GM12801 (cell line): ENCODE measurements around the gene PCDHA9.

Experiments used
- CTCF ChIP-seq: IDR thresholded peaks from one replicate; pipeline ENCODE4 v1.5.1; 2011; ENCODE audit warnings: control low read depth; ENCODE audit not compliant: insufficient read length; ENCODE audit errors: extremely low read depth

Gene PCDHA9

DNA sequence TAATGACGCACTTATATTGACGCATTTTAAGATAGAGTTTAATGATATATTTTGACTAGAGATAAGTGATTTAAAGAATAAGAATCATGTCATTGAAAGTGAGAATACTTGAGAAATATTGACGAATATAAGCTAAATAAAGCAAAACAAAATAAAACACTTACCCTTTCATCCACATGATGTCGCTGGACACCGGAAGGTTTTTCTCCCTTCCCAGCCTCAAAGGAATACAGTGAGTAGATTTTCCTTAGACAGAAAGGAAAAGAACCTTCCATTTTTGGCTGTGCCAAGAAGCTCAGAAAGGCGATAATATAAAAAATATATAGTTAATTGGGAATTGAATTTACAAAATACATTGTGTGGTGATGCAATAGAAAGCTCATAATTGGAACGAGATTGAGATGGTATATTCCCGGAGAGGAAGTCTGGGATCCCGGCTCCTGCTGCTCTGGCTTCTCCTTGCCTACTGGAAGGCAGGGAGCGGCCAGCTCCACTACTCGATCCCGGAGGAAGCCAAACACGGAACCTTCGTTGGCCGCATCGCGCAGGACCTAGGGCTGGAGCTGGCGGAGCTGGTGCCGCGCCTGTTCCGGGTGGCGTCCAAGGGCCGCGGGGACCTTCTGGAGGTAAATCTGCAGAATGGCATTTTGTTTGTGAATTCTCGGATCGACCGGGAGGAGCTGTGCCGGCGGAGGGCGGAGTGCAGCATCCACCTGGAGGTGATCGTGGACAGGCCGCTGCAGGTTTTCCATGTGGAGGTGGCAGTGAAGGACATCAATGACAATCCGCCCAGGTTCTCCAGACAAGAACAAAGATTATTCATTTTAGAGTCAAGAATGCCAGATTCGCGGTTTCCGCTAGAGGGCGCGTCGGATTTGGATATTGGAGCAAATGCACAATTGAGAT is 26.6 kb upstream of the PCDHA9 start, which contains the start of gene PCDHA5:
PCDHA5 (plus strand) TSS at position 239 of the 906 bp plus-strand sequence.
- no peak for TF ChIP-seq CTCF

GRCh38 chr5:140822281-140822629 is 25.9 kb upstream of the PCDHA9 start:
- TF ChIP-seq CTCF = no peak

DNA sequence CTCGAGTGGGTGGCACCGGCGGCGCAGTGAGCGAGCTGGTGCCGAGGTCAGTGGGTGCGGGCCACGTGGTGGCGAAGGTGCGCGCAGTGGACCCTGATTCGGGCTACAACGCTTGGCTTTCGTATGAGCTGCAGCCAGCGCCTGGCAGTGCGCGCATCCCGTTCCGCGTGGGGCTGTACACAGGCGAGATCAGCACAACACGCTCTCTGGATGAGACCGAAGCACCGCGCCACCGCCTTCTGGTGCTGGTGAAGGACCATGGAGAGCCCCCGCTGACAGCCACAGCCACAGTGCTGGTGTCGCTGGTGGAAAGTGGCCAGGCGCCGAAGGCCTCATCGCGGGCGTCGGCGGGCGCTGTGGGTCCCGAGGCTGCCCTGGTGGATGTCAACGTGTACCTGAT is 24.7 kb upstream of the PCDHA9 start:
- TF ChIP-seq CTCF = no peak

DNA sequence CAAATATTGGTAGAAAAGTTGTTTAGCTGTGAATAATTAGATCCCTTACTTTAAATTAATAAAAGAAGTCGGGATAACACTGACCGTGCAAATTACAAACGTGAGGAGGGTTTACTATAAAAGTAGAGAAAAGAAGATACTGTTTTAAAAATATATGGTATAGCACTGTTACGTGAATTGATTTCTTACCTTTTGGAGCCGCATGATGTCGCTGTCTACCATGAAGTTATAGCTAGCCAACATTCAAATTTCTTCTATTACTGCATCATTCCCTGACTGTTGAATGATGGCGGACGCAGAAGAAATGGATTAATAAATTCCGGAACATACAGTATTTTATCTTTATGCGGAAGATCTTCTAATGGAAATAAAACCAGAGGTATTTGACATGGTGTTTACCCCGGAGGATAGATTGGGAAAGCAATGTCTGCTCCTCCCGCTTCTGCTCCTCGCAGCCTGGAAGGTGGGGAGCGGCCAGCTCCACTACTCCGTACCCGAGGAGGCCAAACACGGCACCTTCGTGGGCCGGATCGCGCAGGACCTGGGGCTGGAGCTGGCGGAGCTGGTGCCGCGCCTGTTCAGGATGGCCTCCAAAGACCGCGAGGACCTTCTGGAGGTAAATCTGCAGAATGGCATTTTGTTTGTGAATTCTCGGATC is 20.3 kb upstream of the PCDHA9 start, which contains the start of gene PCDHA6:
PCDHA6 (plus strand) TSS at position 257 of the 658 bp plus-strand sequence; CDS start at position 389, 132 bp downstream.
- no peak for TF ChIP-seq CTCF

DNA sequence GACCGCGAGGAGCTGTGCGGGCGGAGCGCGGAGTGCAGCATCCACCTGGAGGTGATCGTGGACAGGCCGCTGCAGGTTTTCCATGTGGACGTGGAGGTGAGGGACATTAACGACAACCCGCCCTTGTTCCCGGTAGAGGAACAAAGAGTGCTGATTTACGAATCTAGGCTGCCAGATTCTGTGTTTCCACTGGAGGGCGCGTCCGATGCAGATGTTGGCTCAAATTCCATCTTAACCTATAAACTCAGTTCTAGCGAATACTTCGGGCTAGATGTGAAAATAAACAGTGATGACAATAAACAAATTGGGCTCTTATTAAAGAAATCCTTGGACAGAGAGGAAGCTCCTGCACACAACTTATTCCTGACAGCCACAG is 19.8 kb upstream of the PCDHA9 start:
- TF ChIP-seq CTCF = no peak

- no peak for TF ChIP-seq CTCF
Measured at GRCh38 chr5:140833993-140834392, 14.2 kb upstream of the PCDHA9 start, which contains the start of gene PCDHA7. TSS of gene PCDHA7 (plus strand) at chr5:140834269. CDS start at chr5:140834384, 115 bp downstream.
